ENCODE measurements around the gene ERC1.
A peak's percentile ranks its signal among the peaks of the same experiment; 100 is the strongest.
"Not testable (repeated sequence)": the region's sequence is repeated elsewhere in the genome, so short reads cannot be mapped to it uniquely, and the experiment has no call there.

ERC1 gene

GRCh38 chr12:1289371-1290155 lies 298.5 kb downstream of the ERC1 start:
- no peak for DNase-seq (ENCODE audit: low spot score)

GRCh38 chr12:1290716-1291115 lies 299.7 kb downstream of the ERC1 start:
- no peak for DNase-seq (ENCODE audit: low spot score)

- DNase-seq (ENCODE audit: low spot score) = no peak
Observed at GRCh38 chr12:1291601-1292332, 300.7 kb downstream of the ERC1 start.

- no peak for DNase-seq (ENCODE audit: low spot score)
Observed at GRCh38 chr12:1293901-1294300, 302.9 kb downstream of the ERC1 start.

GRCh38 chr12:1297206-1297605 lies 306.2 kb downstream of the ERC1 start:
- DNase-seq (ENCODE audit: low spot score) = peak; percentile 8

- no peak for DNase-seq (ENCODE audit: low spot score)
Observed at GRCh38 chr12:1297639-1298175, 306.7 kb downstream of the ERC1 start.

- no peak for DNase-seq (ENCODE audit: low spot score)
Observed at GRCh38 chr12:1300460-1300859, 309.4 kb downstream of the ERC1 start.

- DNase-seq (ENCODE audit: low spot score) = no peak
Observed at GRCh38 chr12:1302201-1302870, 311.3 kb downstream of the ERC1 start.

- DNase-seq (ENCODE audit: low spot score) = no peak
Observed at GRCh38 chr12:1305063-1305434, 314.0 kb downstream of the ERC1 start.

- DNase-seq (ENCODE audit: low spot score) = no peak
Observed at GRCh38 chr12:1305791-1306500, 314.9 kb downstream of the ERC1 start.

GRCh38 chr12:1306817-1307216 lies 315.8 kb downstream of the ERC1 start:
- DNase-seq (ENCODE audit: low spot score) = no peak

GRCh38 chr12:1307796-1308195 lies 316.8 kb downstream of the ERC1 start:
- no peak for DNase-seq (ENCODE audit: low spot score)

GRCh38 chr12:1309613-1310012 lies 318.6 kb downstream of the ERC1 start:
- no peak for DNase-seq (ENCODE audit: low spot score)

- DNase-seq (ENCODE audit: low spot score) = no peak
Observed at GRCh38 chr12:1310653-1311052, 319.6 kb downstream of the ERC1 start.

GRCh38 chr12:1311145-1311544 lies 320.1 kb downstream of the ERC1 start:
- no peak for DNase-seq (ENCODE audit: low spot score)

GRCh38 chr12:1313906-1314305 lies 322.9 kb downstream of the ERC1 start:
- DNase-seq (ENCODE audit: low spot score) = no peak

- DNase-seq (ENCODE audit: low spot score) = no peak
Observed at GRCh38 chr12:1314523-1314922, 323.5 kb downstream of the ERC1 start.

GRCh38 chr12:1316991-1317390 lies 326.0 kb downstream of the ERC1 start:
- DNase-seq (ENCODE audit: low spot score) = not testable (repeated sequence)

GRCh38 chr12:1318327-1319031 lies 327.5 kb downstream of the ERC1 start:
- DNase-seq (ENCODE audit: low spot score) = no peak

GRCh38 chr12:1319212-1319611 lies 328.2 kb downstream of the ERC1 start:
- no peak for DNase-seq (ENCODE audit: low spot score)

- no peak for DNase-seq (ENCODE audit: low spot score)
Observed at GRCh38 chr12:1320021-1320420, 329.0 kb downstream of the ERC1 start.

Measured in hepatic stellate cell (primary cell).